Activated CD4-positive, alpha-beta memory T cell treated with anti-CD3 and anti-CD28 coated beads for 36 hours (primary cell): ENCODE measurements around the gene PABPC1L. TPM values are rescaled to one million over a fixed set of nuclear protein-coding genes. Genes with fewer than 3 reads are reported as not detected.

Experiments
- CTCF ChIA-PET: fragments of 350-600 bp; sonication (Branson Sonifier 250); formaldehyde crosslinking; loops from one replicate; lab custom pipeline; 2021; ENCODE audit warnings: antibody characterized with exemption, inconsistent platforms; lab: Charles Lee
- POLR2A ChIA-PET: fragments of 350-600 bp; sonication (Branson Sonifier 250); formaldehyde crosslinking; loops from one replicate; lab custom pipeline; 2021; ENCODE audit warnings: antibody characterized with exemption; lab: Charles Lee
- DNase-seq: peaks from one replicate; pipeline ENCODE4 v3.0.0-alpha.2; 2020
- H3K27ac Mint-ChIP-seq: one replicate; pipeline ENCODE4 v1.8.0; 2021; ENCODE audit warnings: mixed read lengths
- H3K27me3 Mint-ChIP-seq: one replicate; pipeline ENCODE4 v1.8.0; 2021; ENCODE audit warnings: mixed read lengths
- H3K36me3 Mint-ChIP-seq: one replicate; pipeline ENCODE4 v1.8.0; 2021; ENCODE audit warnings: mixed read lengths
- H3K4me1 Mint-ChIP-seq: one replicate; pipeline ENCODE4 v1.8.0; 2021; ENCODE audit warnings: low read depth, mixed read lengths
- H3K4me3 Mint-ChIP-seq: one replicate; pipeline ENCODE4 v1.8.0; 2021; ENCODE audit warnings: mild to moderate bottlenecking, mixed read lengths
- H3K9me3 Mint-ChIP-seq: one replicate; pipeline ENCODE4 v1.8.0; 2021; ENCODE audit warnings: mixed read lengths
- intact Hi-C: fragments of 100-400 bp; cut with micrococcal nuclease; formaldehyde crosslinking; loops from one replicate; pipeline ENCODE4 v1.15.1; 2023
- total RNA-seq, 2 experiments: library from RNA; stranded (reverse); gene quantifications; one replicate each; pipeline ENCODE4 v1.2.3, GENCODE V29; 2021

Gene PABPC1L
- total RNA-seq, 2 experiments from 2014 or later, result 61.5 to 70.7 TPM

DNA sequence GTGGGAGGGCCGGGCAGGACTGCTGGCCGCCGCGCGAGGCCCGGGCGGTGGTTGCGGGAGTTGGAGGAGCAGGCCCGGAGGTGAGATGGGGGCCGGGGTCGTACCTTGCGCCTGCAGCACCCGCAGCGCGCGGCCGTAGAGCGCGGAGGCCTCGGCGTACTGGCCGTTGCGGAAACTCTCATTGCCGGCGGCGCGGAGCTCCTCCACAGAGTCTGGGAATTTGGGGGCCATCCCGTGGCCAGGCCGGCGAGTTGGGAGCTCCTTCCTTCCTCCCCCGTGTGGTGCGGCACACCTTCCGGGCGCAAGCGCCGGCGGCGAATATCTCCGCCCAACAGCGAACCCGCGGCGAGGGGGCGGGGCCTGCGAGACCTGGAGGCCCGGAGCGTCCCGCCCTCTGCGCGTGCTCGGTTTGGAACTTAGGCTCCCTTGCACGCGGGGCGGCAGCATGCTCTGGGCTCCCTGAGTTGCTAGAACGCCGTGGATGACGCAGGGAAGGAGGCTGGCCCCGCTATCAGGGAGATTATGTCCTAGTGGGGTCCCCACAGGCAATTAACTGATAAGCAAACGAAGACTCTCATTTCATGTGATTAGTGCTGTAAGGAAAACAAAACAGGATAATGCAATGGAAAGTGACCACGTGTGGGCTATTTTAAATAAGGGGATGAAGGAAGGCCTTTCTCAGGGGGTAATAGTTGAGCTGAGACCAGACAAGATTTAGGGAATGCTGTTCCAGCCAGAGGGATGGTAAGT lies 50.4 kb downstream of the PABPC1L start, which contains the start of gene TOMM34:
Gene TOMM34 (minus strand): TSS at position 295 of the 750 bp plus-strand sequence. CDS start 64 bp downstream, at position 231.
- peak; percentile 96 for DNase-seq
- Mint-ChIP-seq H3K9me3 (no peaks in the 10 kb centered on the region), H3K27me3 (no peaks in the 10 kb centered on the region), H3K36me3 (peaks cover 34% of the 10 kb centered on the region), H3K4me3 (peak within 1 kb of the TSS; percentile 95), H3K4me1 (peaks cover 58% of the 10 kb centered on the region), H3K27ac (peak within 1 kb of the TSS; percentile 99)
- ChIA-PET POLR2A (interaction anchor here (0.6 to 3.1 kb wide), 16 partner anchors 8 to 115 kb away, joined by 3 to 34 read pairs (median 4); partner anchors contain the start of genes PABPC1L and YWHAB), CTCF (interaction anchor here (0.6 to 4.5 kb wide), 8 partner anchors 8 to 331 kb away, joined by 3 to 19 read pairs (median 4); no protein-coding TSS in a partner anchor)
- intact Hi-C loops, result no loop called here

DNA sequence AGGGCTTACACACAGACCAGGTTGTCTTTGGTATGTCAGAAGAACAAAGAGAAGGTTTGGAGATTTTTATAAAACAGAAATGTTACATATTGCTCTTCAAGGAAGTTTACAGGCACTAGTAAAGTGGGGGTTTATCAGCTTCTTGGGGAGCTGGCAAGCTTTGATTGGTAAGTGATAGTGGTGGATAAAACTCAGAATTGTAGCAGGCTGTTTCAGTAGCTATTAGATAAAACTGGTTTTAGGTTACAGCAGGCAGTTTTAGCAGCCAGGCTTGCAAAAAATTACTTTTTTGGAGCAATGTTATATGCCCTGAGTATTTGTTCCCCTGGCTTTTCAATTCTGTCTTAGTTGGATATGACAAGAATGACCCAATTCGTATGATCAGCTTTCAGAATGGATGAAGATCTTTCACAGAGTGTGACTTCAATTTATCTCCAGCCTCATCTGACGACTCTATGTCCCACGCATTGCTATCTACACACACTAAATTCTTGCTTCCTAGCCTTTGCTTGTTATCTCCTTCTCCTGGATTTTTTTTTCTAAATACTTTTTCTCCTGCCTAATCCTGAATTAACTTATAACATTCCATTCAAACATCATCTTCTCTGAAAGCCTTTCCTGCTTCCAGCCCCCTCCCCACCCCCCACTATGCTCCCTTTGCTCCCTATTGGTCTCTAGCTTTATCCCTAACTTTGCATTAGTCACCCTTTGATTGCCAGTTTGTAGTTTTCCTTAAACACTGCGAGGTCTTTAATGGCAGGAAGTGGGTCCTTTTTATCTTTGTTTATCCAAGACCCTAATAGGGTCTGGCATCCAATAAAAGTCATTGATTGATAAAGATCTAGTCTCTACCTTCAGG lies 51.4 kb downstream of the PABPC1L start:
- DNase-seq, result no peak
- intact Hi-C loops, result no loop called here
- H3K4me1 Mint-ChIP-seq, result peaks cover 64% of the 10 kb centered on the region
- H3K27ac Mint-ChIP-seq, result peak overlapping the region; percentile 34
- H3K27me3 Mint-ChIP-seq, result no peaks in the 10 kb centered on the region
- H3K36me3 Mint-ChIP-seq, result peaks cover 27% of the 10 kb centered on the region
- H3K9me3 Mint-ChIP-seq, result no peaks in the 10 kb centered on the region
- CTCF ChIA-PET, result interaction anchor here (0.9 to 4.5 kb wide), 5 partner anchors 10 to 137 kb away, joined by 3 to 19 read pairs (median 4); no protein-coding TSS in a partner anchor
- no peak overlapping the region for H3K4me3 Mint-ChIP-seq
- POLR2A ChIA-PET, result interaction anchor here (1.4 to 3.1 kb wide), 3 partner anchors 17 to 29 kb away, joined by 3 to 12 read pairs (median 8); no protein-coding TSS in a partner anchor

DNA sequence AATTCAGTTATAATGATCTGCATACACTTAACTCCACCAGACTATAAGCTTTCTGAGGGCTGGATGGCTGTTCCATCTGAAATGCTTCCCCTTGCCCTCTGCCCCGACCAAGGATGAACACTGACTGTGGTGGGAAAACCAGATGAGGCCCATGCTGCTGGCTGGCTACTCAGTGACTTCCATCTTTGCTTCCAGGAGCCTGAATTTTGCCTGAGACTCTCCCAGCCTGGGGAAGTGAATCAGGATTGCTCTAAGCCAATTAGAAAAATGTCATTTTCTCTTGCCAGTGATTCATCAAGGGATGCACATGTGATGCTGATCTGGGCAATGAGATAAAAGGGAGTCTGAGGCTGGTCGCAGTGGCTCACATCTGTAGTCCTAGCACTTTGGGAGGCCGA lies 52.0 kb downstream of the PABPC1L start:
- DNase-seq, result no peak
- peaks cover 29% of the 10 kb centered on the region for H3K36me3 Mint-ChIP-seq
- ChIA-PET POLR2A (interaction anchor here (1.4 kb wide), 1 partner anchor 20 kb away, joined by 3 read pairs; no protein-coding TSS in a partner anchor), CTCF (interaction anchor here (0.9 to 4.5 kb wide), 2 partner anchors 53 to 134 kb away, joined by 3 to 19 read pairs; no protein-coding TSS in a partner anchor)
- peak overlapping the region; percentile 38 for H3K27ac Mint-ChIP-seq
- H3K4me1 Mint-ChIP-seq, result peaks cover 60% of the 10 kb centered on the region
- no peaks in the 10 kb centered on the region for H3K9me3 Mint-ChIP-seq
- H3K27me3 Mint-ChIP-seq, result no peaks in the 10 kb centered on the region
- intact Hi-C loops, result no loop called here
- H3K4me3 Mint-ChIP-seq, result no peak overlapping the region

DNA sequence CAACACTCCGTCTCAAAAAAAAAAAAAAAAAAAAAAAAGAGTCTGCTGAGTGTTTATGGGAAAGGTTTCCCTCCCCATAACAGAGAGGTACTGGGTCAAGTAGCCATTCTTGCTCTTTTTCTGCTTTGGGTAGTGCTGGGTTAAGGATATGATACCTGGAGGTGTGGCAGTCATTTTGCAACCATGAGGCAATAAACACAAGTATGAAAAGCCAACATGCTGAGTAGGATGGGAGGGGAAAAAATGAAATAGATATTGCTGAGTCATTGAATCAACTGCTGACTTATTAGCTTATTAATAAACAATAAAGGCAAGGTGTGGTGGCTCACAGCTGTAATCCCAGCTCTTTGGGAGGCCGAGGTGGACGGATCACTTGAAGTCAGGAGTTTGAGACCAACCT lies 52.6 kb downstream of the PABPC1L start:
- Mint-ChIP-seq H3K9me3 (no peaks in the 10 kb centered on the region), H3K36me3 (peaks cover 31% of the 10 kb centered on the region), H3K4me3 (no peak overlapping the region), H3K27me3 (no peaks in the 10 kb centered on the region), H3K27ac (peak overlapping the region; percentile 65), H3K4me1 (peaks cover 61% of the 10 kb centered on the region)
- POLR2A ChIA-PET, result no interaction called here
- intact Hi-C loops, result no loop called here
- CTCF ChIA-PET, result interaction anchor here (4.5 kb wide), 1 partner anchor 133 kb away, joined by 19 read pairs; no protein-coding TSS in a partner anchor
- DNase-seq, result no peak

DNA sequence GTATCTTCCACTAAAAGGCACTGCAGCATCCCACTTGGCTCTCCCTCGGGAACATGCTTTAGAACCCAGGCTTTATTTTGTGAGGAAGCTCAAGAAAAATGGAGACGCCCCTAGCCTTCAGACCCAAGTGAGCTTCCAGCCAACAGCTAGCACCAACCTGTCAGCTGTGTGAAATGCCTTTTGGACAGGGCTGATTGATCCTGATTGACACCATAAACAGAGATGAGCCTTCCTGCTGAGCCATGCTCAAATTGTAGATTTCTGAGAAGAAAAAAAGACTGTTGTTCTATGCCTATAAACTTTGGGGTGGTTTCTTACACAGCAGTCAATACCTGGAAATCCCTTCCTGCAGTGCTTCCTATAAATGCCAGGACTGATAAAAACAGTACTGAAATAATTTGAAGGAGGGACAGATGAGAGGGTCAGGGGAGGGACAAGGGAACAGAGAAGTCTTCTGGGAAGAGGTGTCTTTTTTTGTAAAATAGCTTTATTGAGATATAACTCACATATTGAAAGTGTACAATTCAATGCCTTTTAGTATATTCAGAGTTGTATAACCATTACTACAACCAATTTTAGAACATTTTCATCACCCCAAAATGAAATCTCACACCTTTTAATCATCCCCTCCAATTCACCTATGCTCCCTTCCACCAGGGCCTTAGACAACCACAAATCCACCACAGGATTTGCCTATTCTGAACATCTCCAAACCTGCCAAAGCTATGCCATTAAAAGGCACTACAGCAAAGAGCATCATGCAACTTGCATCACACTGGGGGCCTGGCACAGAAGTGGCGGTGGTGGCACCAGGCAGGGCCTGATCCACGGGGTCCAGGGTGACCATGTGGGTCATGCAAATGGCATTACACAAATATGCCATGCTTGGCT lies 53.7 kb downstream of the PABPC1L start:
- H3K9me3 Mint-ChIP-seq, result no peaks in the 10 kb centered on the region
- peaks cover 30% of the 10 kb centered on the region for H3K36me3 Mint-ChIP-seq
- H3K4me1 Mint-ChIP-seq, result peaks cover 54% of the 10 kb centered on the region
- H3K4me3 Mint-ChIP-seq, result no peak overlapping the region
- ChIA-PET POLR2A (interaction anchor here (0.8 kb wide), 1 partner anchor 10 kb away, joined by 3 read pairs; no protein-coding TSS in a partner anchor), CTCF (interaction anchor here (0.7 to 1.6 kb wide), 4 partner anchors 17 to 133 kb away, joined by 3 to 5 read pairs (median 4); no protein-coding TSS in a partner anchor)
- no peaks in the 10 kb centered on the region for H3K27me3 Mint-ChIP-seq
- intact Hi-C loops, result no loop called here
- H3K27ac Mint-ChIP-seq, result peak overlapping the region; percentile 62
- DNase-seq, result no peak

DNA sequence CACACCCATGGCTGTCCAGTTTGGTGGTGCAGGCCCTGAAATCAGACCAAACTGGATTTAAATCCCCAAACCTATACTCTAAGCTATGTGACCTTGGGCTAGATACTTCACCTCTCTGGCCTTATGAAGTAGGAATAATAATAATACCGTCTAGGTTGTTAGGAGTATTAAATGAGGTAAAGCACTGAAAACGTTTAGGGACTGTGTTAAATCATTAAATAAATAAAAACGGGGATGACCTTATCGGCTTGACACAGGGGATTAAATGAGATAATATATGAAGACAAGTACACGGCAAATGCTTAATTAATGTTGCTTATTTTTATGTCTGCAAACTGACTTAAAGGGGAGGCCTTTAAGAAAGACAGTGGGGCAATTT lies 55.8 kb downstream of the PABPC1L start:
- Mint-ChIP-seq H3K4me3 (peak overlapping the region; percentile 95), H3K27ac (peak overlapping the region; percentile 99), H3K27me3 (no peaks in the 10 kb centered on the region), H3K4me1 (peaks cover 58% of the 10 kb centered on the region), H3K9me3 (no peaks in the 10 kb centered on the region), H3K36me3 (peaks cover 22% of the 10 kb centered on the region)
- intact Hi-C loops, result loop anchor here (2.0 to 5.0 kb wide), 5 partner anchors 55 to 443 kb away; partner anchors contain the start of genes KCNK15, PABPC1L, SERINC3 and YWHAB
- DNase-seq, result no peak
- POLR2A ChIA-PET, result interaction anchor here (0.8 to 2.3 kb wide), 6 partner anchors 13 to 55 kb away, joined by 3 to 11 read pairs (median 3); no protein-coding TSS in a partner anchor
- CTCF ChIA-PET, result interaction anchor here (0.9 to 1.6 kb wide), 2 partner anchors 15 to 87 kb away, joined by 3 to 5 read pairs; no protein-coding TSS in a partner anchor

DNA sequence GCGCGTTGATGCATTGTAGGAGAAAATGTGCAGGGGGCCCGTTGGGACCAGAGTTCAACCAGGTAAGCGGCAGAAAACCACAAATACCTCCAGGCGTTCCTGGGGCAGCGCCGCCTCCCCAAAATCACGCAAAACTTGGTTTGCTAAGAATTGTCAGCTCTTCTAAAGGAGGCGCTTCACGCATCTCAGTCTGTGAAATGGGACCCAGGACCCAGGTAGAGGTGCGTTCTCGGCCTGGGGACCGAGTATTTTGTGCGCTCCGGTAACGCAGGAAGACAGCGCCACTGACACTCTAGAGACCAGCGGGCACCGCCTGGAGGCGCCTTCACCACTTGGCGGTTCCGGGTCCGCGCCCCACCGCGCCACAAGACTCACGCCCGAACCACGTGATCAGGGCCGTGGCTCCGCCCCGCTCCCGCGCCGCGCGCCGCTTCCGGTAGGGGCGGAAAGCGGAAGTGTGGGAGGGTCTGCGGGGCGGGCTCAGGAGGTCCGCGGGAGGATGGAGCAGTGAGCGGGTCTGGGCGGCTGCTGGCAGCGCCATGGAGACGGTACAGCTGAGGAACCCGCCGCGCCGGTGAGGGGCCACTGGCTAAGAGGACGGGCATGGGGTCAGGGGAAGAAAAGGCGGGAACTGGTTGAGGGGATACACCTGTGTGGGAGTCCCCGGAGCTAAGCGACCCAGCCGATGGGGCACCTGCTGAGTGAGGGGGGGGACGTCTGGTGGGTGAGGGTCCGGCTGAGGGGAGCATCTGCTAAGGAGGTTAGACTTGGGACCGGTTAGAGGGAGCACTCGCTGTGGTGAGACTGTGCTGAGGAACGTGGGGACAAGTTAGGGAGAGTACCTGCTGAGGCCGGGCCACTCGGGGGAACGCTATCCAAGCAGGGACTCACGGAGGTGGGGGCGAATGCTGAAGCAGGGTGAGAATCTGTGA lies 56.4 kb downstream of the PABPC1L start, which contains the start of gene STK4:
Gene STK4 (plus strand): TSS at position 483 of the 932 bp plus-strand sequence. CDS start 57 bp downstream, at position 540.
- intact Hi-C loops, result loop anchor here (2.0 to 5.0 kb wide), 5 partner anchors 55 to 444 kb away; partner anchors contain the start of genes KCNK15, PABPC1L, SERINC3 and YWHAB
- peaks cover 23% of the 10 kb centered on the region for H3K36me3 Mint-ChIP-seq
- ChIA-PET POLR2A (interaction anchor here (0.8 to 2.3 kb wide), 7 partner anchors 10 to 53 kb away, joined by 3 to 11 read pairs (median 3); no protein-coding TSS in a partner anchor), CTCF (interaction anchor here (0.9 to 2.1 kb wide), 5 partner anchors 12 to 86 kb away, joined by 3 to 12 read pairs (median 4); no protein-coding TSS in a partner anchor)
- peak within 1 kb of the TSS; percentile 99 for H3K27ac Mint-ChIP-seq
- H3K9me3 Mint-ChIP-seq, result no peaks in the 10 kb centered on the region
- DNase-seq, result peak; percentile 97
- H3K4me3 Mint-ChIP-seq, result peak within 1 kb of the TSS; percentile 95
- H3K4me1 Mint-ChIP-seq, result peaks cover 58% of the 10 kb centered on the region
- no peaks in the 10 kb centered on the region for H3K27me3 Mint-ChIP-seq

DNA sequence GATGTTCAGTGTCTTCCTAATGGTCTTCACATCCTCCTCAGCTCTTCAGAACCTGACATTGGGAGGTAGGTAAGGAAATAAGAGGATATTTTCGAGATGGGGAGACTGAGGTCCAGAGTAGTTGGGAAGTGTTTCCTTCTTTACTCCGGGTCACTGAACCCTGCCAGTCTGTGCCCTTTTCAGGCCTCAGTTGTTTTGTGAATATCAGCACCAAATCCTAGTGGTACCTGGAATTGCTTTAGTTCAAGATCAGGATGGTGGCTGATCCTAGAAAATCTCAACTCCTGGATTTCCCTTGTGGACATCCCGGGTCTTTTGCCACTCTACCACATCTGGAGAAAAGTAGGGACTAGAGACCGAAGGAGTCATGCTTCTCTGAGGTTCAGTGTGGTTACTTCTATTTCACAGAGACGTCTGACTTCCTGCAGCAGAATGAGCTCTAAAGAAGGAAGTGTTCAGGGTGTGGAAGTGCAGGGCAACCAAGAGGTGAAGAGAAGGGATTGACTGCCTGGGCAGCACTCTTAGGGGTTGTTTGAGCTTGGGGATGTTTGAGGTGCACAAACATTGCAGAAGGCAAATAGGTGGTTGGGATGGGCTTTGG lies 57.4 kb downstream of the PABPC1L start:
- Mint-ChIP-seq H3K36me3 (peaks cover 26% of the 10 kb centered on the region), H3K27me3 (no peaks in the 10 kb centered on the region), H3K4me3 (peak overlapping the region; percentile 95), H3K27ac (peak overlapping the region; percentile 99), H3K9me3 (no peaks in the 10 kb centered on the region), H3K4me1 (peaks cover 57% of the 10 kb centered on the region)
- ChIA-PET CTCF (interaction anchor here (1.3 to 2.1 kb wide), 3 partner anchors 11 to 77 kb away, joined by 4 to 12 read pairs (median 4); no protein-coding TSS in a partner anchor), POLR2A (interaction anchor here (0.6 to 2.3 kb wide), 7 partner anchors 8 to 63 kb away, joined by 3 to 17 read pairs (median 4); partner anchors contain the start of gene TOMM34)
- DNase-seq, result peak; percentile 48
- intact Hi-C loops, result loop anchor here (1.0 to 5.0 kb wide), 6 partner anchors 8 to 445 kb away; partner anchors contain the start of genes KCNK15, PABPC1L, SERINC3 and YWHAB

DNA sequence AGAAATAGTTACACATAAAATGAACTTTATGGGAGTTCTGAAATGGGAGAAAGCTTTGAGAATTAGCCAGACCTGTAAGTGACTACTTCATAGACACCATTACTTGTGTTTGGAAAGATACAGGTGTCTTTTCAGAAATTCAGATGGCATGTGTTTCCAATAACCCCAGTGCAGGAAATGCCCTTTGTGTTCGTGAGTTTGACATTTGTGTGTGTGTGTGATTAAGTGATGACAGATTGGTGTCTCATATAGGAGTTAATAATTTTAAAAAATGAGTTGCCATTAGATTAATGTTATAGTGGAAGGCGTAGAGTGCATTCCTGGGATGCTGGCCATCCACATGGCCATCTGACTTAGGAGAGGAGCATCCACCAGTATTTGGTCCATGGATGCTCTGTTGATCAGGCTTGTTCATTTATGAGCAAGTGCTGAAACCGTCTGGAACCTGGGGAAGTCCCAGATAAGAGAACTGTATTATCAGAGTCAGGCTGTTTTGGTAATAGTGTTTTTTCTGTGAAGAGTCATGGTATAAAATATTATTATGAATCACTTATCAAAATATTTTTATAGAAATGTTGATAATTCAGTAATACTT lies 59.5 kb downstream of the PABPC1L start:
- CTCF ChIA-PET, result interaction anchor here (1.0 kb wide), 2 partner anchors 8 to 10 kb away, joined by 3 to 4 read pairs; partner anchors contain the start of gene TOMM34
- Mint-ChIP-seq H3K9me3 (no peaks in the 10 kb centered on the region), H3K4me3 (peak overlapping the region; percentile 95), H3K27me3 (no peaks in the 10 kb centered on the region), H3K36me3 (peaks cover 42% of the 10 kb centered on the region), H3K27ac (peak overlapping the region; percentile 99), H3K4me1 (peaks cover 57% of the 10 kb centered on the region)
- DNase-seq, result peak; percentile 43
- intact Hi-C loops, result loop anchor here (5.0 kb wide), 3 partner anchors 128 to 447 kb away; partner anchors contain the start of genes KCNK15 and SERINC3
- POLR2A ChIA-PET, result interaction anchor here (0.7 to 2.3 kb wide), 3 partner anchors 10 to 60 kb away, joined by 4 to 17 read pairs (median 5); partner anchors contain the start of gene TOMM34
